Keratinocyte (primary cell): ENCODE measurements around the gene ACTR1B. TPM values are rescaled to one million over a fixed set of nuclear protein-coding genes. Genes with fewer than 3 reads are reported as not detected.

Source experiments
- DNase-seq: peaks from one replicate; pipeline ENCODE4 v3.0.0-alpha.2; 2011; ENCODE audit warnings: low read depth, missing footprints, low spot score
- FAIRE-seq: peaks from 2 replicates; lab custom pipeline; 2011; peaks lifted over from hg19 to GRCh38; lab: Jason Lieb, UNC
- H2AFZ ChIP-seq: 2 replicates; pipeline ENCODE4 v1.6.0; 2012; ENCODE audit warnings: low read length, control low read depth, inconsistent platforms; ENCODE audit not compliant: control insufficient read depth
- H3K27ac ChIP-seq: 2 replicates; pipeline ENCODE4 v1.5.1; 2011; ENCODE audit warnings: low read length; ENCODE audit not compliant: control insufficient read depth, insufficient read depth
- H3K27me3 ChIP-seq: 3 replicates; pipeline ENCODE4 v1.6.0; 2011; ENCODE audit warnings: low read length; ENCODE audit not compliant: control insufficient read depth, insufficient read depth; ENCODE audit errors: extremely low read depth
- H3K36me3 ChIP-seq, 2 experiments: 2 replicates in 1 of 2; 3 replicates in 1 of 2; pipeline ENCODE4 v1.5.1; 2011; ENCODE audit warnings: low read length in 2 of 2, mild to moderate bottlenecking in 1 of 2; ENCODE audit not compliant: control insufficient read depth in 2 of 2, insufficient read depth in 2 of 2; ENCODE audit errors: extremely low read depth in 1 of 2
- H3K4me1 ChIP-seq: 3 replicates; pipeline ENCODE4 v1.5.1; 2011; ENCODE audit warnings: low read length; ENCODE audit not compliant: control insufficient read depth, insufficient read depth; ENCODE audit errors: extremely low read depth
- H3K4me2 ChIP-seq: 3 replicates; pipeline ENCODE4 v1.6.0; 2011; ENCODE audit warnings: low read depth, low read length; ENCODE audit not compliant: control insufficient read depth, insufficient read depth; ENCODE audit errors: extremely low read depth
- H3K4me3 ChIP-seq, 3 experiments: fragments of 200-600 bp in 1 of 3; sonication (generic) in 1 of 3; 2 replicates in 2 of 3; 3 replicates in 1 of 3; pipeline ENCODE4 v1.5.1; 2011 to 2016; ENCODE audit warnings: low read length in 3 of 3, mild to moderate bottlenecking in 3 of 3, control low read depth in 2 of 3, inconsistent platforms in 1 of 3, low read depth in 1 of 3, mixed read lengths in 1 of 3, mixed run types in 1 of 3, moderate library complexity in 1 of 3; ENCODE audit not compliant: control insufficient read depth in 2 of 3, insufficient read depth in 2 of 3; ENCODE audit errors: extremely low read depth in 1 of 3
- H3K79me2 ChIP-seq: 2 replicates; pipeline ENCODE4 v1.6.0; 2012; ENCODE audit warnings: low read length; ENCODE audit not compliant: control insufficient read depth, insufficient read depth
- H3K9ac ChIP-seq: 3 replicates; pipeline ENCODE4 v1.6.0; 2011; ENCODE audit warnings: low read length; ENCODE audit not compliant: control insufficient read depth, insufficient read depth; ENCODE audit errors: extremely low read depth
- H3K9me1 ChIP-seq: 3 replicates; pipeline ENCODE4 v1.6.0; 2011; ENCODE audit warnings: low read length; ENCODE audit not compliant: control insufficient read depth, insufficient read depth; ENCODE audit errors: extremely low read depth
- H3K9me3 ChIP-seq: 2 replicates; pipeline ENCODE4 v1.5.1; 2012; ENCODE audit warnings: low read depth, low read length; ENCODE audit not compliant: control insufficient read depth
- H4K20me1 ChIP-seq: 3 replicates; pipeline ENCODE4 v1.6.0; 2011; ENCODE audit warnings: low read length; ENCODE audit not compliant: control insufficient read depth, insufficient read depth; ENCODE audit errors: extremely low read depth
- EZH2 ChIP-seq: IDR thresholded peaks from one replicate; pipeline ENCODE4 v1.6.1; 2012; ENCODE audit warnings: inconsistent platforms, mild to moderate bottlenecking, low read length, moderate library complexity
- dilution Hi-C: fragments of 300-500 bp; cut with MboI; formaldehyde crosslinking; loops from one replicate; pipeline ENCODE4 v1.7.0; 2020; ENCODE audit warnings: low sequenced_read_pairs; ENCODE audit not compliant: extremely low pct_ligation_motif_present
- polyA plus RNA-seq, 5 experiments: library from polyadenylated mRNA; depleted of rRNA in 3 of 5; stranded (reverse) in 3 of 5; stranded (forward) in 1 of 5; unstranded in 1 of 5; fragments of >200 nt; gene quantifications; 1 replicate in 1 of 5; 2 replicates in 3 of 5; 3 replicates in 1 of 5; pipeline versions ENCODE4 v1.2.1 to v1.2.3, GENCODE V29; 2011 to 2012; ENCODE audit warnings: missing spikeins in 2 of 5, low read depth in 1 of 5, low replicate concordance in 1 of 5
- TF ChIP-seq, protein P1 (sequence below), 3 experiments: IDR thresholded peaks in 1 of 3; conservative IDR thresholded peaks in 1 of 3; optimal IDR thresholded peaks in 1 of 3; 2 replicates in 2 of 3; 3 replicates in 1 of 3; pipeline versions ENCODE3 to v1.5.1; 2011; ENCODE audit warnings: low read length in 3 of 3, mild to moderate bottlenecking in 3 of 3, moderate library complexity in 2 of 3, control low read depth in 1 of 3, inconsistent platforms in 1 of 3; ENCODE audit not compliant: insufficient read depth in 2 of 3; ENCODE audit errors: extremely low read depth in 1 of 3

The ACTR1B gene
- polyA plus RNA-seq, 1 donor (not counting 4 experiments of a cell fraction or from before 2014, with no cell fraction given), result 20.6 TPM

DNA sequence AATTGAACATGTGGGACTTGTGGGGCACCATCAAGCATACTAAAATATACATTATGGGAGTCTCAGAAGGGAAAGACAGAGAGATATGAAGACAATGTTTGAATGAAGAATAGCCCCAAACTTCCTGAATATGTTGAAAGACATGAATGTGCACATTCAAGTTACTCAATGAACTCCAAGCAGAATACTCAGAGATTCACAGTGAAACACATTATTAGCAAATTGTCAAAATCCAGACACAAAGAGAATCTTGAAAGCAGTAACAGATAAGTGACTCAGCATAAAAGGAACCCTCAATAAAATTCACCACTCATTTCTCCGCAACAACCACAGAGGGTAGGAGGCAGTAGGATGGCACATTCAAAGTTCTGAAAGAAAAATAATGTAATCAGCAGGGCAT is 14.5 kb upstream of the ACTR1B start:
- H3K4me1 ChIP-seq, result no peaks in the 10 kb centered on the region
- H4K20me1 ChIP-seq, result no peaks in the 10 kb centered on the region
- DNase-seq, result no peak
- H3K27ac ChIP-seq, result no peak overlapping the region
- no peak overlapping the region for H3K4me2 ChIP-seq
- H3K79me2 ChIP-seq, result no peaks in the 10 kb centered on the region
- no peak overlapping the region for H2AFZ ChIP-seq
- TF ChIP-seq, protein P1, sequence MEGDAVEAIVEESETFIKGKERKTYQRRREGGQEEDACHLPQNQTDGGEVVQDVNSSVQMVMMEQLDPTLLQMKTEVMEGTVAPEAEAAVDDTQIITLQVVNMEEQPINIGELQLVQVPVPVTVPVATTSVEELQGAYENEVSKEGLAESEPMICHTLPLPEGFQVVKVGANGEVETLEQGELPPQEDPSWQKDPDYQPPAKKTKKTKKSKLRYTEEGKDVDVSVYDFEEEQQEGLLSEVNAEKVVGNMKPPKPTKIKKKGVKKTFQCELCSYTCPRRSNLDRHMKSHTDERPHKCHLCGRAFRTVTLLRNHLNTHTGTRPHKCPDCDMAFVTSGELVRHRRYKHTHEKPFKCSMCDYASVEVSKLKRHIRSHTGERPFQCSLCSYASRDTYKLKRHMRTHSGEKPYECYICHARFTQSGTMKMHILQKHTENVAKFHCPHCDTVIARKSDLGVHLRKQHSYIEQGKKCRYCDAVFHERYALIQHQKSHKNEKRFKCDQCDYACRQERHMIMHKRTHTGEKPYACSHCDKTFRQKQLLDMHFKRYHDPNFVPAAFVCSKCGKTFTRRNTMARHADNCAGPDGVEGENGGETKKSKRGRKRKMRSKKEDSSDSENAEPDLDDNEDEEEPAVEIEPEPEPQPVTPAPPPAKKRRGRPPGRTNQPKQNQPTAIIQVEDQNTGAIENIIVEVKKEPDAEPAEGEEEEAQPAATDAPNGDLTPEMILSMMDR (optimal IDR thresholded peaks at IDR 0.05 in 1 of 3, IDR thresholded peaks at IDR 0.05 in 1 of 3, conservative IDR thresholded peaks at IDR 0.05 in 1 of 3; ENCODE audit: extremely low read depth in 1 of 3, insufficient read depth in 2 of 3, low read length in 3 of 3), result no peak
- no peak for TF ChIP-seq EZH2
- H3K9me3 ChIP-seq, result no peaks in the 10 kb centered on the region
- no peak overlapping the region for H3K4me3 ChIP-seq
- dilution Hi-C loops, result no loop called here
- FAIRE-seq, result no peak
- H3K9me1 ChIP-seq, result no peaks in the 10 kb centered on the region
- H3K36me3 ChIP-seq, result no peaks in the 10 kb centered on the region
- no peaks in the 10 kb centered on the region for H3K27me3 ChIP-seq
- no peak overlapping the region for H3K9ac ChIP-seq

DNA sequence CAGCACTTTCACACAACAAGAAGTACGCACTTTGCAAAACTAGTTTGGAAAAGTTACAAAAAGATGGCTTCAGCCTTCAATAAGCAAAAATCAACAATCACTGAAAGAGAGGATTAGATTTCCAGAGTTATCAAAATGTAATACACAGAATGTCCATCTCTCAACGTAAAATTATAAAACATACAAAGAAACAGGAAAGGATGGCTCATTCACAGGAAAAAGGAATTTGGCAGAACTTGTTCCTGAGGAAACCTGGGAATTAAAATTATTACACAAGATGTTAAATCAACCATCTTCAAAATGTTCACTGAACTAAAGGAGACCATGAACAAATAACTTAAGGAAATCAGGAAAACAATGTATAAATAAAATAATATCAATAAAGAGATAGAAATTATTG is 13.6 kb upstream of the ACTR1B start:
- H3K9me1 ChIP-seq, result no peaks in the 10 kb centered on the region
- H3K4me3 ChIP-seq, result no peak overlapping the region
- no peaks in the 10 kb centered on the region for H3K27me3 ChIP-seq
- TF ChIP-seq, protein P1 (optimal IDR thresholded peaks at IDR 0.05 in 1 of 3, IDR thresholded peaks at IDR 0.05 in 1 of 3, conservative IDR thresholded peaks at IDR 0.05 in 1 of 3; ENCODE audit: extremely low read depth in 1 of 3, insufficient read depth in 2 of 3, low read length in 3 of 3), result no peak
- no peak for TF ChIP-seq EZH2
- no peaks in the 10 kb centered on the region for H4K20me1 ChIP-seq
- H3K4me1 ChIP-seq, result no peaks in the 10 kb centered on the region
- dilution Hi-C loops, result no loop called here
- H3K4me2 ChIP-seq, result no peak overlapping the region
- H2AFZ ChIP-seq, result no peak overlapping the region
- H3K79me2 ChIP-seq, result no peaks in the 10 kb centered on the region
- no peaks in the 10 kb centered on the region for H3K36me3 ChIP-seq
- no peaks in the 10 kb centered on the region for H3K9me3 ChIP-seq
- no peak for DNase-seq
- H3K9ac ChIP-seq, result no peak overlapping the region
- H3K27ac ChIP-seq, result no peak overlapping the region
- FAIRE-seq, result no peak
